NCI-H2029 treated with DMSO at 0.1 percent for 48 hours (cell line): Measurements from ENCODE around the gene HDAC7.
"Not testable (repeated sequence)": the region's sequence is repeated elsewhere in the genome, so short reads cannot be mapped to it uniquely, and the experiment has no call there.

Experiments
- DNase-seq: peaks from one replicate; lab custom pipeline; 2025; lab: John Stamatoyannopoulos, UW

HDAC7 gene

GRCh38 chr12:47849261-47849660 is 29.6 kb upstream of the HDAC7 start:
- DNase-seq: no peak

- no peak for DNase-seq
These were observed 29.1 kb upstream of the HDAC7 start for GRCh38 chr12:47848853-47849252.

- DNase-seq: peak; percentile 39
These were observed 26.7 kb upstream of the HDAC7 start for GRCh38 chr12:47846294-47846996.

GRCh38 chr12:47845081-47845480 is 25.4 kb upstream of the HDAC7 start:
- DNase-seq: no peak

GRCh38 chr12:47844264-47845019 is 24.7 kb upstream of the HDAC7 start:
- peak; percentile 33 for DNase-seq

GRCh38 chr12:47843226-47843980 is 23.7 kb upstream of the HDAC7 start:
- DNase-seq: no peak

- not testable (repeated sequence) for DNase-seq
These were observed 22.8 kb upstream of the HDAC7 start for GRCh38 chr12:47842543-47842942.

- no peak for DNase-seq
These were observed 22.2 kb upstream of the HDAC7 start for GRCh38 chr12:47841910-47842309.

- DNase-seq: no peak
These were observed 21.8 kb upstream of the HDAC7 start for GRCh38 chr12:47841501-47841900.

GRCh38 chr12:47840571-47840970 is 20.9 kb upstream of the HDAC7 start:
- no peak for DNase-seq

- DNase-seq: no peak
These were observed 19.6 kb upstream of the HDAC7 start for GRCh38 chr12:47839214-47839876.

- DNase-seq: no peak
These were observed 18.7 kb upstream of the HDAC7 start for GRCh38 chr12:47838286-47838931.

- DNase-seq: peak; percentile 33
These were observed 17.8 kb upstream of the HDAC7 start for GRCh38 chr12:47837190-47838171.

GRCh38 chr12:47835831-47836155 is 16.1 kb upstream of the HDAC7 start:
- no peak for DNase-seq

- no peak for DNase-seq
These were observed 15.5 kb upstream of the HDAC7 start for GRCh38 chr12:47835006-47835830.

- DNase-seq: no peak
These were observed 14.6 kb upstream of the HDAC7 start for GRCh38 chr12:47834199-47834903.

- no peak for DNase-seq
These were observed 13.9 kb upstream of the HDAC7 start for GRCh38 chr12:47833591-47834012.

GRCh38 chr12:47832263-47832933 is 12.7 kb upstream of the HDAC7 start:
- DNase-seq: no peak

- no peak for DNase-seq
These were observed 9.9 kb upstream of the HDAC7 start for GRCh38 chr12:47829584-47829983.
